HG02642 (cell line): ENCODE data around the gene OR51F2.
"Not testable (repeated sequence)": the region's sequence is repeated elsewhere in the genome, so short reads cannot be mapped to it uniquely, and the experiment has no call there.

ENCODE experiments used
- ATAC-seq: cut with Tn5 transposase; IDR thresholded peaks from one replicate; pipeline ENCODE4 v1.9.1; 2021; ENCODE audit warnings: mild to moderate bottlenecking; ENCODE audit not compliant: unreplicated experiment, poor library complexity

Gene OR51F2

DNA sequence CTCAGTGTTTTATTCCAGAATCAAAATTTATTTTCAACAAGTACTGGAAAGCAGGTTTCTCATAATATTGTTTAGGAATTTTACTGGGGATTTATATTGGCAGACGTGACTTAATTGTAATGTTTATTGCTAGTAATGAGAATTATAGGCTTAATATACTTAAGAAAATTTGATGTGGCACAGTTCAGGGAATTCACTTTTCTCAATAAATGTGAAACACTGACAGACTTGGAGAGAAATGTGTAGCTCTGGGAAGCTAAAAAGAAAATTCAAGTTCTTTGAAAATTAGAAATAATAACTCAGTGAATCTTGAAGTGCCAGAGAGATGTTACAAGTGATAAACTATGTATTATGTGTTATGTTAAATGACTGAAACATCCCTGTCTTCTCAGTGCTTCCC lies at the start of gene OR51F2:
Gene OR51F2 (plus strand): TSS at position 301 of the 400 bp plus-strand sequence. CDS start 101 bp downstream, outside the sequence.
- no peak for ATAC-seq

DNA sequence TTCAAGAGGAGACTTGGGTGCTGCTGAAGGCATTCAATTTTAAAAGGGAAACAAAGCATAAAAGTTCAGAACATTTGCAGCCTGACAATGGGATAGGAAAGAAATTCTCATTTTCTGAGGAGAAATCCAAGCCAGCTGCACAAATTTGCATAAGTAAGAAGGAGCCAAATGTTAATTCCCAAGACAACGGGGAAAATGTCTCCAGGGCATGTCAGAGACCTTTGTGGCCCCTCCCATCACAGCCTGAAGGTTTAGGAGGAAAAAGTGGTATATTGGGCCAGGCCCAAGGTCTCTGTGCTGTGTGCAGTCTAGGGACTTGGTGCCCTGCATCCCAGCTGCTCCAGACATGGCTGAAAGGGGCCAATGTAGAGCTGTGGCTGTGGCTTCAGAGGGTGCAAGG lies 38.7 kb upstream of the OR51F2 start:
- no peak for ATAC-seq

- no peak for ATAC-seq
Observed at GRCh38 chr11:4797206-4797605, 23.9 kb upstream of the OR51F2 start.

DNA sequence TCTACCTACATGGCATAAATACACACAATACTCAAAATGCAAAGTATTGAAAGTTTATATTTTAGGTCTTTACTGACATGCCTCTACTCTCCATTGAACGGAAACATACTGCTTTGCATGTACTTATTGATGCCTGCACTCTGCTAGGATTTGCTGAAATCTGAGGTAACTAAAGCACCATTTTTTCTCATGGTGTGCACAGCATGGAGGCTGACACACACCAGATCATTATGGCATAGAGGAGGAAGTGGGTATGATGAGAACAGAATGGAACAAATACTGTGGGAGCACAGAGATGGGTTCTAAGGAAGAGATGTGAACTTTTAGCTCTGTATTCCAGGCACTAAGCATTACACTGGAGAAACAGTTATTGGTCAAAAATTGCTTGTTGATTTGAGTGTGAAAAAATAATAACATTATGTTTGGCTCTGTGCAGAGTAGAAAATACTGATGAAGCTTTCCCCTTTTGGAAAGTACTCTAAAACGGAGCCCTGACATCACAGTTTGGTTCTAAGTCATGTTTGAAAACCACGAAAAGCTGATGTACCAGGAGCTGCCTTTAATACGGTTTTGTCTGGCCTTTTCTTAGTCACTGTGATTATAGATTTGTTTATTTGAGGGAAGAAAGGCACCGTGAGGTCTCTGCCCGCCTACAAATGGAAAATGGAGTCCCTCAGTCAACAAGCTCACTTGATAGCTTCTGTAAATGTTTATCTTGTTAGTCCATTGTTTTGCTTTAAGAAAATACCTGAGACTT lies 22.5 kb upstream of the OR51F2 start:
- ATAC-seq, result no peak

DNA sequence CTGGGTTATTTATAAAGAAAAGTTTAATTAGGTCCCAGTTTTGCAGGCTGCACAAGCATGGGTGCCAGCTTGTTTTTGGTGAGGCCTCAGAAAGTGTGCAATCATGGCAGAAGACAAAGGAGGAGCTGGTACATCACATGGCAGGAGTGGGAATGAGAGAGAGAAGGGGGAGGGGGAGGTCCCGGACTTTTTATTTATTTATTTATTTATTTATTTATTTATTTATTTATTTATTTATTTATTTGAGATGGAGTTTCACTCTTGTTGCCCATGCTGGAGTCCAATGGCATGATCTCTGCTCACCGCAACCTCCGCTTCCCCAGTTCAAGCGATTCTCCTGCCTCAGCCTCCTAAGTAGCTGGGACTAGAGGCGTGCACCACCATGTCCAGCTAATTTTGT lies 19.8 kb upstream of the OR51F2 start:
- not testable (repeated sequence) for ATAC-seq

- ATAC-seq, result no peak
Observed at GRCh38 chr11:4804280-4804679, 16.8 kb upstream of the OR51F2 start, which contains the start of gene OR52R1. Gene OR52R1 (minus strand): TSS chr11:4804380. CDS start chr11:4804380, 0 bp downstream.

- ATAC-seq, result no peak
Observed at GRCh38 chr11:4808476-4808875, 12.6 kb upstream of the OR51F2 start.

DNA sequence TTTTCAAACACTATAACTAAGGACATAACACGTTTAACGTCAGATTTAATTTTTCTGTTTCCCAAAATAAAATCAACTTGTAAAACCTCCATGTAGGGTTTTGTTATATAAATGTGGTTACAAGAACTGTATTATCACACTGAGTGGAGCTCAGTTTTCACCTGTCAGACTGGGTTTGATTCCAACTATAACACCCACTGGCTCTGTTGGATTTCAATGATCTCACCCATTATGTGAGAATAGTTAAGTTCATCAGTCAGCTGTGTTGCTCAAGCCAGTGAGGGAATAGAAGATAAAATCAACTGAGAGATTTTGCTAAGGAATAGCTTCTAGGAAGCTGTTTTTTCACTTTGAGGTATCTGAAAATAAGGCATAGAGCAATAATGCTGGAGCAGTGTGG lies 11.9 kb upstream of the OR51F2 start:
- ATAC-seq, result no peak

DNA sequence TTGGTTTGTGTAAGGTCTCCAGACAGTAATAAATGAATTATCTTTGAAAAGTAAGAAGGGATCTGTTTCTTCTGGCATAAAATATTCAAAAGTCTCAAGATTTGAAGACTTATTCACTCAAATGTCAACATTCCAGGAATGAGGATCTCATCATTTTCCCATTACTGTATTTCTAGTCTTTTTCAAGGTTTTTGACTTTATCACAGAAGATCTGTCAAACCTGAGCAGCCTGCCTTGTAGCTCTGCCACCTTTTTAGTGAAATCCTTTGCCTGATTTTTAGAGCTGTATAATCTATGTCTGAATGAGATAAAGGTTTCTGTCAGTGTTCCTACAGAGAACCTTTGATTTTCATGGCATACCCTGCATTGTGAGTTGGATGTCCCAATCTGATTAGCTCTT lies 4.0 kb downstream of the OR51F2 start:
- no peak for ATAC-seq

DNA sequence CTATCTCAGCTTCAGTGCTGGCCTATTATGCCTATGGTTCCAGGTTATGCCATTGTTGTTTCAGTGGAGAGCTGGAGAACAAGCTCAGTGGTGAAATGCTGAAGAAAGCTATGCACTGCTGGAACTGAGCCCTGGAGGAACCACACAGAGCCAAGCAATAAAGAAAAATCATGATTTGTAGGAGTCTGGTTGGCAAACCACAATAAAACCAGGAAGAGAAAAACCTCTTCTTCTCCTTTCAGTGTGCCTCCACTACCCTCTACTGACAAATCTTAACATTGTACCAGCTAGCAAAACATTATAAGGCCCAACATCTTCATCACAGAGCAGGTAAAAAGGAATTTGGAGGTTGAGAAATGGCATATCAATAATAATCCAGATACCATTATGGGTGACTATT lies 5.3 kb downstream of the OR51F2 start:
- ATAC-seq, result no peak

- ATAC-seq, result no peak
Observed at GRCh38 chr11:4830346-4830745, 9.2 kb downstream of the OR51F2 start.

GRCh38 chr11:4830909-4831308 lies 9.8 kb downstream of the OR51F2 start:
- no peak for ATAC-seq

DNA sequence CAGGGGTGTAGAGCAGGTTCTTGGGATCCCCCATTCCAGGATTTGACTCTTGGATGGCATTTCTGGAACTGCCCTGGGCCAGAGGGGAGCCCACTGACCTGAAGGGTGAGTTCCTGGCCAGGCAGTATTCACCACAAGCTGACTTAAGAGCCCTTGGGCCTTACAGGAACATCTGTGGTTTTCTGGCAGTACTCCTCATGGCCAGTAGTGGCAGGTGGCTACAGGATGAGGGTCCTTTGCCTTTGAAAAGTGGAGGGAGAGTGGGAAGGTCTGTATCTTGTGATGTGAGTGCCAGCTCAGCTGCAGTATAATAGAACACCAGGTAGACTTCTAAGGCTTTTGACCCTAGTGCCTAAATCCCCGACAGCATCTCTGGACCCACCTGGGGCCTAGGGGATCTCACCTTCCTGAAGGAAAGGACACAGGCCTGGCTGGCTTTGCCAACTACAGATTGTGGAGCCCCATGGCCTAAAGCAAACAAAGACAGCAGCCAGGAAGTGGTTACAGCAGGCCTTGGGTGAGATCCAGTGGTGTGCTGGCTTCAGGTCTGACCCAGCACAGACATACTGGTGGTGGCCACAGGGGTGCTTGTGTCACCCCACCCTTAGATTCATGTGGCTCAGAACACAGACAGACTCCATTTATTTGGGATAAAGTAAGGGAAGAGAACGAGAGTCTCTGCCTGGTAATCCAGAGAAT lies 18.9 kb downstream of the OR51F2 start:
- no peak for ATAC-seq

DNA sequence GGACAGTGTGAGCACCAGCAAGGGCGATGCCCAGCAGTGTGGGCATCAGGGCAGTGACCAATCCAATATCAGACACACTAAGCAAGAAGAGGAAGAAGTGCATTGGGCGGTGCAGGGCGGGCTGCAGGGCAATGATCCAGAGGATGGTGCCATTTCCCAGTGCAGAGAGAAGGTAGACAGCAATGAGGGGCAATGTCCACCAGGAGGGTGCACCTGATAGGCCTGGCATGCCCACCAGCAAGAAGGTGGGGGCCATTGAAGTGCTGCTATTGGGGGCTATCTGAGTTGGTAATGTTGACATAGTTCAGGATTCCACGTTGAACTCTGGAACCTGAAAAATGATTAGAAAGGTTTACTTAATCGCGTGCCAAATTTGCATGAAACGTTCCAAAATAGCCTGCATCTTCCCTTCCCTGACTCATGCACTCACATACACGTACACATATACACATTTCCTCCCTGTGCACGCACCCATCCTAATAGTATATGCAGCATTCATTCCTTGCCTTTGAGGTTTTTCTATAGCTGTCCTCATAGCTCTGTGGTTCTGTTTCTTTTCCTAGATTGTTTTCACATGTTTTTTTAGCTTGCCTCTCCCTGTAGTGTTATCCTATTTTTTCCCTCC lies 27.9 kb downstream of the OR51F2 start, which contains the start of gene OR51S1:
Gene OR51S1 (minus strand): TSS at position 301 of the 625 bp plus-strand sequence. CDS start 0 bp downstream, at position 301.
- no peak for ATAC-seq

DNA sequence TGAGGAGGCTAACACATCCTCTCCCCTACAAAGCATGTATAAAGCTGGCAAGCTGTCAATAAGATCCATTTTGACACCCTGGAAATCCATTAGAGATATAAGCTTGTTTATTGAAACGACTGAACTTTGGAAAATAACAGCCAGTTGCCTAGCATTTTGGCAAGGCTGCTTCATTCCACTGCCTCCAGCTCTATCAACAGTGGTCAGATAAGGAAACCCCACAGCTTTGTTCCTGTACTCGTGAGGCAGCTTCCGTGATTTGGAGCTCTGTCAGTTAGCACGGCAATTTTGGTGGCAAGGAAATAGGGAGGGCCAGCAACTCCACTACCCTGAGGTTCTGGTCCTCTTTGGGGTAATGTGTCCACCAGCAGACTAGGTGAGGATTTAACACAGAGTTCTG lies 29.9 kb downstream of the OR51F2 start:
- ATAC-seq, result no peak

- ATAC-seq, result not testable (repeated sequence)
Observed at GRCh38 chr11:4854286-4854685, 33.2 kb downstream of the OR51F2 start.

DNA sequence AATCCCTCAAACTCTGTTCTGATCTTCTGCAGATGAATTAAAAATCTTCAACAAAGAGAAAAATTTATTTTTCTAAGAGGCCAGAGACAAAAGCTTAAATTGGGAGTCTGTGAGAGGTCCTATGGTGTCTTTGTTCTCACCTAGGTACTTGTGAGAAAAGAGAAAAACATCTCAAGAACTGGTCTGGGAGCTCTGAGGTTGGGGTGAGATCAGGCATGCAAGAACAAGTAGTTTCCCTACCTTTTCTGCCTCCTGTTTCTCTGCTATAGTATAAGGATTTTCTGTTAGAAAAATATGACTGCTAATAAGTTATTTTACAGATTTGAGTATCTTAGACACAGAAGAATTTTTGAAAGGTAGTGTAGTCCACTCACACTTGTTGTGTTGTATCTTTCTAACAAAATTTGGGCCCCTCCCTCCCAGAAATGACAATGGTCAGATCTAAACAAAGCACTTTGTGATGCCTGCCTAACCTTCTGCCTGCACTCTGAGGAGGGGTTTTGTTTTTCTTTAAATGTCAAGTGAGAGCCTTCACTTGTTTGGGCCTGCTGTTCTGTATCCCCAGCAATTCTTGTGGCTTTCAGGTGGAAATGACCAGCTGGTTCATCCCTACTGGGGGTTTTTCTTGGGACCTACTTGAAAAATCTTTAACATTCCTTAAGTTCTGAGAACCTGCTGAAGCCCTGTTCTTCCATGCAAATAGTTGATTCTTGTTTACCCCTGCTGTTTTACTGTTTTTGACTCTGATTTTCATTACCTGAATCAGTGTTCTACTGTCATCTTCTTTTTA lies 41.5 kb downstream of the OR51F2 start:
- ATAC-seq, result no peak

GRCh38 chr11:4863876-4864275 lies 42.8 kb downstream of the OR51F2 start:
- no peak for ATAC-seq

- no peak for ATAC-seq
Observed at GRCh38 chr11:4865855-4866254, 44.7 kb downstream of the OR51F2 start.
